Tibial nerve (tissue), 4 donors: ENCODE results near the gene ZNF394. TPM values are rescaled to one million over a fixed set of nuclear protein-coding genes. Genes with fewer than 3 reads are reported as not detected.

Source experiments
- DNase-seq, 2 donors: peaks; one replicate each; pipeline ENCODE4 v3.0.0-alpha.2; 2019; ENCODE audit warnings: low spot score in 2 of 2
- H3K27ac ChIP-seq, 4 donors: fragments of 200-600 bp; sonication (generic) in 3 of 4; one replicate each; pipeline ENCODE4 v1.5.1; 2017 to 2019; ENCODE audit warnings: mild to moderate bottlenecking in 1 of 4
- H3K27me3 ChIP-seq, 2 donors: fragments of 200-600 bp; sonication (generic) in 1 of 2; one replicate each; pipeline versions ENCODE4 v1.5.1 to v1.6.0; 2017 to 2019
- H3K36me3 ChIP-seq, 3 donors: fragments of 200-600 bp; sonication (generic); one replicate each; pipeline ENCODE4 v1.5.1; 2018 to 2019
- H3K4me1 ChIP-seq, 4 donors: fragments of 200-600 bp; sonication (generic) in 3 of 4; one replicate each; pipeline ENCODE4 v1.5.1; 2017 to 2019
- H3K4me3 ChIP-seq, 4 donors: fragments of 200-600 bp; sonication (generic) in 3 of 4; one replicate each; pipeline ENCODE4 v1.5.1; 2017 to 2019; ENCODE audit warnings: mild to moderate bottlenecking in 1 of 4, moderate library complexity in 1 of 4
- H3K9me3 ChIP-seq, 4 donors: fragments of 200-600 bp; sonication (generic) in 3 of 4; one replicate each; pipeline ENCODE4 v1.5.1; 2017 to 2019
- CTCF ChIP-seq, 5 experiments: fragments of 200-600 bp in 3 of 5; fragments of 450-650 bp in 2 of 5; sonication (generic) in 3 of 5; IDR thresholded peaks; one replicate each; pipeline ENCODE4 v1.5.1; 2016 to 2019; ENCODE audit warnings: antibody characterized with exemption in 5 of 5, mild to moderate bottlenecking in 3 of 5, moderate library complexity in 2 of 5
- EP300 ChIP-seq, 2 donors: sonication (generic); formaldehyde crosslinking; IDR thresholded peaks; one replicate each; pipeline ENCODE4 v1.6.1; 2017; ENCODE audit warnings: antibody characterized with exemption in 2 of 2, mild to moderate bottlenecking in 1 of 2
- POLR2A ChIP-seq, 2 donors: fragments of 450-650 bp; IDR thresholded peaks; one replicate each; pipeline ENCODE4 v1.6.1; 2017; ENCODE audit warnings: antibody characterized with exemption in 2 of 2, mild to moderate bottlenecking in 2 of 2, moderate library complexity in 2 of 2
- WGBS, 2 donors: methylation state at CpG; one replicate each; pipeline ENCODE4 v1.1.5; 2018; 5-methylcytosine and 5-hydroxymethylcytosine counted together
- total RNA-seq, 4 donors: library from RNA; depleted of rRNA; stranded (reverse); fragments of >200 nt; gene quantifications; one replicate each; pipeline ENCODE4 v1.1.0, GENCODE V29; 2016

Gene ZNF394
- total RNA-seq, 4 donors from 2014 or later = 36.9 to 47.3 (median 44.5) TPM

GRCh38 chr7:99500637-99501009 lies 542 bp upstream of the ZNF394 start:
- no peaks in the 10 kb centered on the region for H3K27me3 ChIP-seq
- 54 to 56% methylated on average over 16 of the region's 16 CpGs for WGBS, 2 donors
- TF ChIP-seq POLR2A (IDR thresholded peaks at IDR 0.05) = no peak
- TF ChIP-seq EP300 (IDR thresholded peaks at IDR 0.05) = no peak
- no peak for TF ChIP-seq CTCF (IDR thresholded peaks at IDR 0.05)
- no peaks in the 10 kb centered on the region for H3K9me3 ChIP-seq
- peak overlapping the region; percentile 80 to 96 (median 94) for H3K27ac ChIP-seq
- peak overlapping the region; percentile 57 to 87 (median 84) for H3K4me3 ChIP-seq
- H3K4me1 ChIP-seq = peaks cover 0 to 39% (median 27%) of the 10 kb centered on the region in 4 donors
- DNase-seq = no peak
- peaks cover 0 to 30% (median 7%) of the 10 kb centered on the region in 3 donors for H3K36me3 ChIP-seq

- Histone ChIP-seq H3K4me1 (peaks cover 0 to 36% (median 26%) of the 10 kb centered on the region in 4 donors), H3K36me3 (peaks cover 0 to 43% (median 12%) of the 10 kb centered on the region in 3 donors), H3K27ac (peak overlapping the region; percentile 80 to 96 (median 94)), H3K4me3 (peak overlapping the region; percentile 57 to 87 (median 84)), H3K27me3 (no peaks in the 10 kb centered on the region), H3K9me3 (peaks cover 0 to 9% (median under 1%) of the 10 kb centered on the region in 4 donors)
- DNase-seq = no peak
- TF ChIP-seq EP300 (IDR thresholded peaks at IDR 0.05) (no peak), POLR2A (IDR thresholded peaks at IDR 0.05) (no peak), CTCF (IDR thresholded peaks at IDR 0.05) (no peak)
- 0 to 1% methylated on average over 12 to 14 of the region's 14 CpGs for WGBS, 2 donors
Measured at GRCh38 chr7:99499371-99499720, 735 bp downstream of the ZNF394 start.

DNA sequence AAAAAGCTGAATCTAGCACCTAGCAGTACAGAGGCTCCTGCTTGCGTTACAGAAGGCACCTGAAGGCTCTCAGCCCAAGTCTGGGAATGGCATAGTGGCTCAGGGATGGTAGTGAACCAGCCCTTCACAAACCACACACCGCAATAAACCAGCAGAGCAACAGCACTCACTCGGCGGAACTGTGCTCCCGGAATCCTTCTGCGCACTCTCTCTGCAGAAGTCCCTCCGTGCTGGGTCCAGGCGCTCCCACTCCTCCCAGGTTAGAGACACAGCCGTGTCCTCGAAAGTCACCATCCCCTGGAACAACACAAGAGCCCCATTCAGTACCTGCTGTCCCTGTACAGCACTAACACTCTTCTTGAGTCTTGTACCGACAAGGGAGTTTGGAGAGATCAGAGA lies 1.5 kb downstream of the ZNF394 start:
- Histone ChIP-seq H3K36me3 (peaks cover 4 to 51% (median 20%) of the 10 kb centered on the region in 3 donors), H3K4me1 (peaks cover 0 to 31% (median 24%) of the 10 kb centered on the region in 4 donors), H3K4me3 (peak overlapping the region; percentile 57 to 87 (median 84)), H3K9me3 (peaks cover 0 to 17% (median 7%) of the 10 kb centered on the region in 4 donors), H3K27ac (peak overlapping the region in 1 of 4 donors; percentile 96), H3K27me3 (no peaks in the 10 kb centered on the region)
- DNase-seq = no peak
- TF ChIP-seq EP300 (IDR thresholded peaks at IDR 0.05) = no peak
- TF ChIP-seq CTCF (IDR thresholded peaks at IDR 0.05) = no peak
- no peak for TF ChIP-seq POLR2A (IDR thresholded peaks at IDR 0.05)
- 77 to 81% methylated on average over 10 to 11 of the region's 11 CpGs for WGBS, 2 donors

- Histone ChIP-seq H3K9me3 (peaks cover 0 to 23% (median 9%) of the 10 kb centered on the region in 4 donors), H3K27me3 (no peaks in the 10 kb centered on the region), H3K36me3 (peaks cover 9 to 57% (median 21%) of the 10 kb centered on the region in 3 donors), H3K27ac (no peak overlapping the region), H3K4me3 (peak overlapping the region in 3 of 4 donors; percentile 82 to 87 (median 85)), H3K4me1 (peaks cover 0 to 31% (median 24%) of the 10 kb centered on the region in 4 donors)
- no peak for DNase-seq
- 82 to 86% methylated on average over 6 of the region's 6 CpGs for WGBS, 2 donors
- TF ChIP-seq POLR2A (IDR thresholded peaks at IDR 0.05) (no peak), EP300 (IDR thresholded peaks at IDR 0.05) (no peak), CTCF (IDR thresholded peaks at IDR 0.05) (no peak)
Measured at GRCh38 chr7:99497766-99498545, 2.1 kb downstream of the ZNF394 start.

DNA sequence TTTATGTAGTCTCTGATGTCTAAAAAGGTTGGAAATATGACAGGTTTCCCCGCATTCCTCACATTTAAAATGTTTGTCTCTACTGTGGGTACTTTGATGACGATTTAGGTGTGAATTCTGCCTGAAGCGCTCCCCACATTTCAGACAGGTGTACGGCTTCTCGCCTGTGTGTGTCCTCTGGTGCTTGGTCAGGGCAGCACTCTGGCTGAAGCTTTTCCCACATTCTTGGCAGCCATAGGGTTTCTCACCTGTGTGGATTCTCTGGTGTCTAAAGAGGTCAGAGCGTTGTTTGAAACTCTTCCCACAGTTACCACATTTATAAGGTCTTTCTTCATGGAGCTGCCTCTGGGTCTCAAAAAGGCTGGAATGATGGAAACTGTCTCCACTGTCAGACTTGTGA lies 6.3 kb downstream of the ZNF394 start:
- TF ChIP-seq POLR2A (IDR thresholded peaks at IDR 0.05) (no peak), EP300 (IDR thresholded peaks at IDR 0.05) (no peak), CTCF (IDR thresholded peaks at IDR 0.05) (no peak)
- peaks cover 0 to 42% (median 9%) of the 10 kb centered on the region in 4 donors for H3K9me3 ChIP-seq
- no peaks in the 10 kb centered on the region for H3K27me3 ChIP-seq
- DNase-seq = no peak
- H3K36me3 ChIP-seq = peaks cover 9 to 97% (median 21%) of the 10 kb centered on the region in 3 donors
- no peak overlapping the region for H3K4me3 ChIP-seq
- no peak overlapping the region for H3K27ac ChIP-seq
- 96 to 98% methylated on average over 6 of the region's 6 CpGs for WGBS, 2 donors
- H3K4me1 ChIP-seq = peaks cover 0 to 17% (median 16%) of the 10 kb centered on the region in 4 donors
